Activated CD4-positive, CD25-positive, alpha-beta regulatory T cell (primary cell): ENCODE data around the gene SLC5A4.
"Not testable (repeated sequence)": the region's sequence is repeated elsewhere in the genome, so short reads cannot be mapped to it uniquely, and the experiment has no call there.

Source experiments
- DNase-seq, 4 experiments: peaks; one replicate each; lab custom pipeline; 2025; lab: John Stamatoyannopoulos, UW

The SLC5A4 gene

GRCh38 chr22:32255217-32255616, at the start of gene SLC5A4:
TSS of gene SLC5A4 (minus strand) at chr22:32255347. CDS start at chr22:32255329, 18 bp downstream.
- no peak for DNase-seq

GRCh38 chr22:32293921-32294320, 38.8 kb upstream of the SLC5A4 start:
- not testable (repeated sequence) for DNase-seq

- DNase-seq = no peak
Observed at GRCh38 chr22:32286290-32286840, 31.2 kb upstream of the SLC5A4 start.

GRCh38 chr22:32281072-32281471, 25.9 kb upstream of the SLC5A4 start:
- DNase-seq = no peak

GRCh38 chr22:32275353-32275752, 20.2 kb upstream of the SLC5A4 start:
- not testable (repeated sequence) for DNase-seq

- no peak for DNase-seq
Observed at GRCh38 chr22:32271389-32271788, 16.2 kb upstream of the SLC5A4 start.

GRCh38 chr22:32270641-32271369, 15.7 kb upstream of the SLC5A4 start:
- DNase-seq = no peak

GRCh38 chr22:32269316-32269715, 14.2 kb upstream of the SLC5A4 start:
- DNase-seq = no peak

- no peak for DNase-seq
Observed at GRCh38 chr22:32267011-32267410, 11.9 kb upstream of the SLC5A4 start.

GRCh38 chr22:32265882-32266767, 11.0 kb upstream of the SLC5A4 start:
- peak; percentile 25 to 49 (median 31) for DNase-seq

- not testable (repeated sequence) for DNase-seq
Observed at GRCh38 chr22:32263678-32264077, 8.5 kb upstream of the SLC5A4 start.

GRCh38 chr22:32261306-32261705, 6.2 kb upstream of the SLC5A4 start:
- DNase-seq = no peak

GRCh38 chr22:32258791-32259190, 3.6 kb upstream of the SLC5A4 start:
- DNase-seq = no peak

GRCh38 chr22:32255726-32256125, 579 bp upstream of the SLC5A4 start:
- no peak for DNase-seq

- DNase-seq = no peak
Observed at GRCh38 chr22:32249231-32249630, 5.9 kb downstream of the SLC5A4 start.

GRCh38 chr22:32248276-32248675, 6.9 kb downstream of the SLC5A4 start:
- no peak for DNase-seq

- no peak for DNase-seq
Observed at GRCh38 chr22:32246166-32246565, 9.0 kb downstream of the SLC5A4 start.

GRCh38 chr22:32245042-32245441, 10.1 kb downstream of the SLC5A4 start:
- DNase-seq = no peak

- DNase-seq = no peak
Observed at GRCh38 chr22:32244547-32244946, 10.6 kb downstream of the SLC5A4 start.

- DNase-seq = no peak
Observed at GRCh38 chr22:32240461-32240860, 14.7 kb downstream of the SLC5A4 start.

- DNase-seq = no peak
Observed at GRCh38 chr22:32237906-32238305, 17.2 kb downstream of the SLC5A4 start.

GRCh38 chr22:32236970-32237369, 18.2 kb downstream of the SLC5A4 start:
- DNase-seq = no peak

GRCh38 chr22:32233091-32233490, 22.1 kb downstream of the SLC5A4 start:
- no peak for DNase-seq
